GM19025 (cell line): ENCODE data around the gene FUBP3.

Source experiments
- ATAC-seq: cut with Tn5 transposase; IDR thresholded peaks from one replicate; pipeline ENCODE4 v1.9.1; 2021; ENCODE audit warnings: mild to moderate bottlenecking, low read depth, moderate library complexity; ENCODE audit not compliant: unreplicated experiment

FUBP3 gene

DNA sequence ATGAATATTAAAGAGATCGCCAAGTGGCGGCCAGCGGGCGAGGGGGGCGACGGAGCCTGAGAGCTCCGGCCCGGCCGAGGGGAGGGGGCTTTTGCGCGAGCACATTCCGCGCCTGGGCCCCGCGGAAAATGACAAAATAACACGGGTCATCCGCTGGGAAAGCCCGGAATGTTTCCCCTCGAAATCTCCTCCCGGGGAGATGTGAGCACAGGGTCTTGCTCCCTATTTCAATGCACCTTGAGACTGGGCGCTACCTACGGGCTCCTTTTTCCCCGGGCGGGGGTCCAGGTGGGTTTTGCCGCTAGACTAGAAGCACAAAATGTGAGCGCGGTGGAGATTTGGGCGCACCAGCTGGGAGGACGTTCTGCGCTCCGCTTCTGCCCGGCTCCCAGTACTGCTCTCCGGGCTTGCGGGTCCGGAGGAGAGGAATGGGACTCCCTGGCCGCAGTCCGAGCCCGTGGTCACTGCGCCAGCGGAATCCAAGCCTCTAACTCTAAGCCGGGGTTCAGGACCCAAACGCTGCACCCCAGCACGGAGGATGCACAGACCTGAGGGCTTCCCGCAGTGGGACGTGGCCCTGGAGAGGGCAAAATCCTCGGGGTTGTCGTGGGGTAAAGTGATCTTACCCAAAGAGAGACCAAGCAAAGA lies 82.2 kb downstream of the FUBP3 start:
- no peak for ATAC-seq

DNA sequence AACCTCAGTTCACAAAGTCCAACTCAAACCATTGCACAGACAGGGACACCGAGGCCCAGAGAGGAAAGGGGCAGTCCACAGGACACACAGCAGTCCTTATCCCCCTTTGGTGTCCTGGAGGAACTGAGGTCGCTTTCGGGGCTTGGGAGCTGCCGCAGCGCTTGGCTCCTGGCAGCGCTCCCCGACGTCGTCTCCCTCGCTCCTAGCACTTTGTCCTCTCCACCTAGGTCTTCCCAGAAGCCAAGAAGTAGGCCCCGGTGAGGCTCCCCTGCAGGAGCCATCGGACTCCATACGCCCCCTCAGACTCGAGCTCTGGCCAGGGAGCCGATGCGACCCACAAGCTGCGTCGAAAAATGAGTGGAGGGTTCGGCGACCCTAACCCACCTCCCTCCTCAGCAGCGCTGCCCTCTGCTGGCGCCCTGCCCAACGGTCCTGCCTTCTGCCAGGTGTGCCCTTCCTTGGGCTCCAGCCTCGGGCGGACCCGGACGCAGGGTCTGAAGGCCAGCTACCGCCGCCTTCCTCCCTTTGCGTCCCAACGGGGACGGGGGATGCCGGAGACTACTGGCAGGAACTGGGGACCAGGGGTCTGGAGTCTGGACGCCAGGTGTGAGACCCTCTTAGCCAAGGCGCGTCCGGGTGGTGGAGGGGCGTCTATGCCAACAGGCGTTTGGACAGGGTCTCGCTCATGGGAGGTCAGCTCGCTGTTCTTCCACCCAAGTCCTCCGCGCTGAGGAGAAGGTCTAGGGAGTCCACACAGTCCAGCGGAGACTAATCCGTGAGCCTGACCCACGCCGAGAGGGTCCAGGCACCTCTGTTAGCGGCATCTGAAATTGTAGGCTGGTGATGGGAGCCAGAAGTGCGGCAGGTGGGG lies 83.0 kb downstream of the FUBP3 start:
- no peak for ATAC-seq

DNA sequence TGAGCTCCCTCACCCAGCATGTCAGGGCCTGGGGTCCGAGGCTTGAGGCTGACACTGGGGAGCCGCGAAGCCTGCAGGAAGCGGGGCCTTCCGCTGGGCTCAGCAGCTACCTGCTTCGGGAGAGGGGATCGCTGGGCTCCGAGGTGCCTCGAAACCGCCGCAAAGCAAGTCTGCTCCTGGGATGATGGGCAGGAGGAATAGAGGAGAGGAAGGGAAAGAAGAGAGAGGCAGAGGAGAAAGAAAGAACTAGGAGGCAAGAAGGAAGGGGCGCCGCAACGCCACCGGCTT lies 83.5 kb downstream of the FUBP3 start:
- ATAC-seq, result no peak

DNA sequence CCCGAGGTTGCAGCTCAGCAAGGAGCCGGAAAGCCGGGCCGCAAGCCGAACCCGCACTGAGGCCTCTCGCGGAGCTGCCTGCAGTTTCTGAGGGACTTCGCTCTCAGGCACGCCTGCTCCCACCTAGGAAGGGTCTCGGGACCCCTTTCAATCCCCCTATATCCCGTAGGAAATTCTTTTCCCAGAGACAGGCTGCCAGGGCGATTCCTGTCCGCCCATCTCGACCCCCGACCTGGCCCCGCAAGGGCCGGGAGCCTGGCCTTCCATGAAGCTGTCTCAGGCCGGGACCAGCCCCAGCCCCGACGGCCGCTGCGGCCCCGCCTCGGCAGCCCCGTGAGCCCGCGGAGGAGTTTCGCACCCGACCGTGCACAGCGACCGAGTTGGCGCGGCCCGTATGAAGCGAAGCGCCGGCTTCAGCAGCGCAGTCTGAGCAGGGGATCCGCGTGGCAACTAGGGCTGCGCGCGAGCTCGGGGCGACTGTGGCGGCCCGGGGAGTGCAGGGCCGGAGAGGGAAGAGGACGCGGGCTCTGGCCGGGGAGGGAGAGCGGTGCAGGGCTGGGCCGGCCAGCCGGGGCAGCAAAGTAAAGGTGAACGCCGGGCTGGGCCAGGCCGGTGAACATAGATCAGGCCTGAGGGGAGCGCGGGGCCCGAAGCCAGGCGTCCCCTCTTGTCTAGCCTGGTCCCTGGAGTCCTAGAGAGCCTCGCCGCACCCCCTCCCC lies 84.0 kb downstream of the FUBP3 start:
- ATAC-seq, result no peak

DNA sequence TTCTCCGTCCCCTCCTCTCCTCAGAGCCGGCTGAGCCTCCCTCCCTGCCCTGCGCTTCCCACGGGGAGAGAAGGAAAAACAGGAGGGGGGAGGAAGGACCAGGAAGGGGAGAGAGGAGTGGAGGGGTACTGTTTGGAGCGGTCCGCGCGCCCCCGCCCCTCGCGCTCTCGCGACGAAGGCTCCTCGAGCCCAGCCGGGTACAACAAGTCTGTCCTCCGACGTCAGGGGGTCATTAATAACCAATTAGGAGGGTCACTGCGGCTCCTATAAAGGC lies 84.5 kb downstream of the FUBP3 start:
- no peak for ATAC-seq

DNA sequence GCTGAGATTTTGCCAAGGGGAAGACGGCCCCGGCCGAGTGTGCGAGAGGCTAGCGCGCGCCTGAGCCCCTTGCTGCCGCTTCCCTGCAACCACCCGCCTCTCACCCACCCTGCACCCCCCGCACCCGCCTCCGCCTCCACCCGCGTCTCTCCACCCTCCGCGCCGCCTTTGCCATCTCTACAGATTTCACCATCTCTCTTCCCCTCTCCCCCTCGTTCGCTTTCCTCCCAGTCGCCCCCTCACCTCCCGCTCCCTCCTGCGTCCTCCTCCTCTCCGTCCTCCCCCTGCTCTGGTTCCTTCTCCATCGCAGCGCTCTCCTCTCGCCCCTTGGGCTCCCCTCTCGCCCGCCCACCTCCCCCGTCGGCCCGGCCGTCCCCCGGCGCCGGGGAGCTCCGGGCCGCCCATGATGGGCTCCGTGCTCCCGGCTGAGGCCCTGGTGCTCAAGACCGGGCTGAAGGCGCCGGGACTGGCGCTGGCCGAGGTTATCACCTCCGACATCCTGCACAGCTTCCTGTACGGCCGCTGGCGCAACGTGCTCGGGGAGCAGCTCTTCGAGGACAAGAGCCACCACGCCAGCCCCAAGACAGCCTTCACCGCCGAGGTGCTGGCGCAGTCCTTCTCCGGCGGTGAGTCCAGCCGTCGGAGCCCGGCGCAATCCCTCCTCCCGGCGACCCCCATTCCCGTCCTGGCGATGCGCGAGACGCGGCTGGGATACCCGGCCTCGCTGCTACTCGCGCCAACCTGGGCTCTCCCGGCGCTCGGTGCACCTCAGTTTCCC lies 85.1 kb downstream of the FUBP3 start, which contains the start of gene PRDM12:
Gene PRDM12, plus strand, starts transcription at position 344 of the 778 bp plus-strand sequence. Its CDS starts 60 bp downstream, at position 404.
- ATAC-seq, result no peak

DNA sequence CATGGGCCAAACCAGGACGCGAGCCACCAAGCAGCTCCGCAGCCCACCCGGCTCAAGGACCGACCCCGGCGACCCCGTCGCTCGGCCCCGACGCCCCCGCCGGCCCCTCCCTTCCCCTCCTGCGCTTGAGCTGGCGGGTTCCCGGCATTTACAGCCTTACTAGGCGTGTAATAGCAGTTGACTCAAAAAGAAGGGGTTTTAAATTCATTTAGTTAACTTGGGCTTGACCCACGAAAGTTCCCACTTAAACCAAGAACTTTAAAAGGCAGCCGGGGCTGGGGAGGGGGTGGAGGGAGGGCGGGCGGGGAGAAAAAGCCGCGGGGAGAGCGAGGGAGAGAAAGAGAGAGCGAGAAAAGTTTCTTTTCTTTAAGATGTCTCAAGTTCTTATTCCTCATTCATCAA lies 85.7 kb downstream of the FUBP3 start:
- no peak for ATAC-seq

DNA sequence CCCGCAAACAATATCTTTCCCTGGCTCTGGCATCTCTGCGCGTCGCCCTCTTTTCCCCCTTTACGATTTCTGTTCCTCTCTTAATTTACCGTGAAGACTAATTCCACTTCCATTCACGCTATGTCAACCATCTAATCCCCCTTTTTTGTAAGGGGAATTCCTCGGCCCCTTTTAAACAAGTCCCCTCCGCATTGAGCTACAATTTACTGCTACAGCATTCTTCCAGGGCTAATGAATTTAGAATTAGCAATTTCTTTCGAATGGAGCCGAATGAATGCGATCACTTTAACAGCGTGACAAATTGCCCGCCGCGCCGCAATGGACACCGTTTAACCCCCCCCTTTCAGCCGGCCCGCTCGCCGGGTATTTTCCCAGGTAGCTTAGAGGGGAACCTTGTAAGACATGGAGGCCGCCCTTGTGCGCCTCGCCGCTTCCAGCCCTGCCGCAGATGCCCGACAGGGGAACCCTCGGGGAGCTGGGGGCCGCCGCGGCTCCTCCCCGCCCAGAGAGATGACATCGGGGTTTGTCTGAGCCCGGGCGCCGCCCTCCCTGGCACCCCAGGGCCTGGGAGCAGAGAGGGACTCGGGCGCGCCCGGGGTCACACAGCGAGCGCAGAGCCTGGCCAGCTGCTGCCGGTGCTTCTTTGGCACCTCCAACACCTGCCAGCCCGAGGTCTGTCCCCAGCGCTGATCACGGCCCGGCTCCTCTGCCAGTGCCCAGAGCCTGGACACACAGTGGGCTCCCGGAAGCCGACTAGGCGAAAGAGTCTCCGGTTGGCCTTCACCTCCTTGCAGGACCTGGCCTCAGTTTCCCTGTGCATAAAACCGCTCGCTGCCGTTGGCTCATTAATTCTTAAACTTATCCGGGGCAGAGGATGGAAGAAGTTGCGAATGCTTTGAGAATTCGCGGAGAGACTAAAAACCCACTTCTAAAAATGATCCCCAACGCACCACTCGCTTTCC lies 86.3 kb downstream of the FUBP3 start:
- ATAC-seq, result no peak

DNA sequence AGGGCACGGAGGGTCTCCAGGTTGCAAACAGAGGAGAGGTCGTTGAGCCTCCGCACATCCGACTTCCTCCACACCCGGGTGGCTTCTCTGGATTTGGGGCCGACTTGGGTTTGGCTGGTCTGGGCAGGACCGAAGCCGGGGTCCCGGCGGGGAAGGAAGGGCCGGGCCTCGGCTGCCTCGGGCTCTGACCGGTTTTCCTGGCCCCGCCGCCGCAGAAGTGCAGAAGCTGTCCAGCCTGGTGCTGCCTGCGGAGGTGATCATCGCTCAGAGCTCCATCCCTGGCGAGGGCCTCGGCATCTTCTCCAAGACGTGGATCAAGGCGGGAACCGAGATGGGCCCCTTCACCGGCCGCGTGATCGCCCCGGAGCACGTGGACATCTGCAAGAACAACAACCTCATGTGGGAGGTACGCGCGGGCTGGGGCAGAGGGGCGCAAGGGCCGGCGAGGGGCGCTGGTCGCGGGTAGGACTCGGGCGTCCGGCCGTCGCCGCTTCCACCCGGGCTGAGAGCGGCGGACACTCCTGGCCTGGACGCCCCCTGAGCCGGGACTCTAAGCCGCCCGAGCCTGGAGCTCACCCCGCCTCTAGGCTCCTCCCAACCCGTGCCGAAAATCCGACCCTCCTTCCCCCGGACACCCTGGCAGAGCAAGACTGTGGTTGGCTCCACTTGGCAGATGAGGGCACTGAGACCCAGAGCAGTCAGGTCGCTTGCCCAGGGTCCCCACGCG lies 87.2 kb downstream of the FUBP3 start:
- no peak for ATAC-seq

DNA sequence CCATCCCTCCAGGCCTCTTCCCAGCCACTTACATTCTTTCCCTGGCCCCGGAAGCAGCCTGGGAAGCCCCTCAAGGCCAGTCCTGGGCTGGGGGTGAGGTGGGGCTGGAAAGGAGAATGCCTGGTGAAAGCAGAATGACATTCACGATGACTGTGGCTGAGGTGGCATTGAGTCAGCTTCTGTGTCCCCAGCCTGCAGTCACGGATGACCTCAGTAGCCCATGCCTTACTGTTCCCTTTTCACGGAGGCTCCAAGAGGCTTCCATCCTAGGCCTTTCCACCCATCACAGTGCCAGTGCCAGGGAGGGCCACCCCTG lies 87.7 kb downstream of the FUBP3 start:
- no peak for ATAC-seq

DNA sequence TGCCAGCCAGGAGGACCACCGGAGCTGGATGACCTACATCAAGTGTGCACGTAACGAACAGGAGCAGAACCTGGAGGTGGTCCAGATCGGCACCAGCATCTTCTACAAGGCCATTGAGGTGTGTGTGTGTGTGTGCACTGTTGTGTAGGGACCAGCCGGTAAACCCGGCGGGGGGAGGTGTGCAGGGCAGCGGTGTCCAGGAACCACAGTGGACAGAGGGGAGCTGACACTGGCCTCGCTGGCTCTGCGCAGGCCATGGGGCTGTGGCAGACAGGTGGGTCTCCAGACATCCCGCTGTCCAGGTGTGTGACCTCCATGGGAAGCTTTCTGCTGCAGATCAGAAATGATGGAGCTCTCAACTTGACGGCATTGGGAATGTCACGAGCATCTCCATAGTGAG lies 88.8 kb downstream of the FUBP3 start:
- no peak for ATAC-seq

DNA sequence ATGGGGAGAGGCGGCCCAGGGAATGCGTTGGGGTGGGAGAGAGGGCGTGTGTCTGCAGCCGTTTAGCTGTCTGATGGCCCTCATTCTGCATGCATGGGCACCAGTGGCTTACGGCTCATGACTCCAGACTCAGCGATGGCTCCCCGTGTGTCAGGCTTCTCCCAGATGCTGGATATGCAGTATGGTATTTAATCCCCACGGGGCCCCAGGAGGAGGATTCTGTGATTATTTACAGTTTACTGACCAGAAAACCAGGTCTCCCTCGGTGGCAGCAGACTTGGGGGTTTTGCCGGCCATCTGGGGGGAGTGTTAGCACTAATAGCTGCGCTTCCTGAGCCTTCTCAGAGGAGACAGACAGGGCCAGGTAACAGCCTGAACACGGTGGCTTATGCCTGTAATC lies 89.3 kb downstream of the FUBP3 start:
- no peak for ATAC-seq

DNA sequence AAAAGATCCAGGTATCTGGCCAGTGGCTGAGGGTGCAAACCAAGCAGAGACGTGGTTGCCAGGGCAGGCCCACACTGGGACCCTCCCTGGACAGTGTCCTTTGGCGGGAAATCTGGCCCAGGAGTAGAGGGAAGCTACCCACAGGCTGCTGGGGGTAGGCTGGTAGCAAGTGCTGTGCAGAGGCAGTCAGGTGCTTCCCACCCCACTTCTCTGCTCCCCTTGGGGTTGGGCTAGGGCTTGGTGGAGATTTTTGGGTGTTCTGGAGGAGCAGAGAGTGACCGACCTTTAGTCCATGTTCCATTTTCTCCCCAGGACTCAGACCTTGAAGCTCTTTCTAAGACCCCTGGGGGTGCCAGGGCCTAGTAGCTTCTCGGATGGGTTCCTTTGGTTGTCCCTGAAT lies 90.6 kb downstream of the FUBP3 start:
- no peak for ATAC-seq

DNA sequence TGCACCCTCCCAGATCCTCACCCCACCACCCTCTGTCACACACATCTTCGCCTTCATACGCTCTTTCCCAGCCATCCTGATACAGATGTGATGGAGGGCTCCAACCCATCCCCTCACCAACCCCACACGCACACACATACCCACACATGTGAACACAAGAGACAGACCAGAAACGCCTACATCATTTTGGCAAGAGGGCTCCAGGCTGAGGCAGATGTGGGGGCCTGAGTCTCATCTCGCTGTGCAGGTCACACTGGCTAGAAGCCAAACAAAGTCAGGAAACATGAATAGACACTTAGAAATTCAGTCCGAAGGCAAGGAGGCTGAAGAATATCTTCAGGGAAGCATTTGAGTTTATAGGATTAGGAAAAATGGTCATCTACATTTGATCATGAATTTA lies 91.3 kb downstream of the FUBP3 start:
- ATAC-seq, result no peak

DNA sequence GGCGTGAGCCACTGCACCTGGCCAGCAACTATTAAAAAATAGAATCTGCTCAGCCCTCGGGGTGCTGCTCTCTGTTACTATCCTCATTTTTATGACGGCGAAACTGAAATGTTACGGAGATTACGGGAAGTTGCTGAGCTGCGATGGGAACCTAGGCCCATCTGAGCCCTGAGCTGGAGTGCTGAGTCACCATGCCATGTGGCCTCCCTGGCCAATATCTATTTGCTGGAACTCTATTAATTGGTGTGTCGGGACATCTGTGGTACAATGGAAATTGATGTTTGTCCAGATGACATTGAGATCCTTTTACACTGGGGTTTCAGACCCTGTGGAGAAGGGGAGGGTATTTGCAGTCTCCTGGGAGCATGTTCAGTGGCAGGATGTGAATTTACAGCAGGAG lies 93.1 kb downstream of the FUBP3 start:
- no peak for ATAC-seq

DNA sequence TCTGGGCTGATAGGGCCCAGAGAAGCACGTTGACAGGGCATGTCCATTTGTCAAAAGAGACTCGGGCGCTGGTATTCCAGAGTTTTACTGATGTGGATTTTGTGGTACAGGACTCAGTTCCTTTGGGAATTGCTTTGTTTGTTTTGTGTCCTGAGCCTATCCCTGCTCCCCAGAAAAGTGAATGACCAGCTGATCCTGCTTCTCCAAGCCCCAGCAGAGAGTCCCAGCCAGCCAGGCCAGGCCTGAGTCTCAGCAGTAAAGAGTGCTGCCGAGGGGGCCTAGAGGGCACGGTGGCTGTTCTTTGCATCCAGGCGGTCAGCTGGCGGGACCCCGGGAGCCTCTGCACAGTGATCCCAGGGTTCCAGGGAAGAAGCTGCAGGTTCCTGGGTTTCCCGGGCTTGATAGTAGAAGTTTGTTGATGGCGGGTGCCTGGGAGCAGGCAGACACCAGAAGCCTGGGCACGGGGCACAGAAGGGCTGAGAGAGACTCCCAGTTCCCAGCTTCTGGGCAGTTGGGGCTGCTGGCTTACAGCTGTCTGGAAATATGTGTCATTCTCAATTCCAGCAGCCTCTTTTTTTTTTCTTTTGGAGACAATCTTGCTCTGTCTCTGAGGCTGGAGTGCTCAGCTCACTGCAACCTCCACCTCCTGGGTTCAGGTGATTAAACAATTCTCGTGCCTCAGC lies 93.7 kb downstream of the FUBP3 start:
- no peak for ATAC-seq

DNA sequence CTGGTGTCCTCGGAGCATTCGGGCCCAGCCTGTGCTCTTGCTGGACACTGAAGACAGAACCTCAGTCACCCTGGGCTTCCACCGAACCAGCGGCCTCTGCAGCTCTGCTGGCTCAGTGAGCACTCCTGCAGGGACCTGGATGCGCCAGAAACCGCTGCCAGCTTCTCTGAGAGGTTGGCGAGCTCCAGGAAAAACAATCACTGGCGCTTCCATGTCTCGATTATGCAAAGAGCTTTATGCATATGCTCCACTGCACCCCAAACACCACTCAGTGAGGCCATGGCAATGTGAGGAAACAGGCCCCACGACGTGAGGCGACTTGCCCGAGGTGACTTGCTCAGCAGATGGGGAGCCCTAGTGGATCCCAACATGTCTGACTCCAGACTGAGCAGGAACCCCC lies 96.0 kb downstream of the FUBP3 start:
- ATAC-seq, result no peak

DNA sequence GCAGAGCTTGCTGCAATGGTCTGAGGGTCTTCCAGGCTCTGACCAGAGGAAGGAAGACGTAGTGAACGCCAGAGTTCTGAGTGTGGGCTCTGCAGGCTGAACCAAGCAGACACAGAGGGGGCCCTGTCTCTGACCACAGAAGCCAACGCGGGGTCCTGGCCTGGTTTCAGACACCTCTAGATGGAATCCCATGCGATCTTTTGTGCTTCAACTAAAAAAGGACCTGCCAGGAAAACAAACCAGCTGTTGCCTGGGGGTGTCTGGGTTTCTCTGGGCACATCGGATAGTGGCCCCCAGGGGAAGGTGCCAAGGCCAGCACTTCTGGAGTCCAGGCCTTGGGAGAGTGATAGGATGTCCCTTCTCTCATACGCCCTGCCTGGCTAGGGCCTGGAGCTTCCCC lies 97.9 kb downstream of the FUBP3 start:
- ATAC-seq, result no peak
